AG04450 (cell line): ENCODE results near the gene SENP7. TPM values are rescaled to one million over a fixed set of nuclear protein-coding genes. Genes with fewer than 3 reads are reported as not detected.

Source experiments
- CTCF ChIA-PET: fragments of 300-600, 350-600 bp; formaldehyde crosslinking; extraction: SDS; loops from one replicate; lab custom pipeline; 2022; ENCODE audit warnings: antibody characterized with exemption, inconsistent platforms; lab: Charles Lee
- POLR2A ChIA-PET: fragments of 350-600 bp; formaldehyde crosslinking; extraction: SDS; loops from one replicate; lab custom pipeline; 2021; ENCODE audit warnings: antibody characterized with exemption, inconsistent platforms; lab: Yijun Ruan, JAX
- DNase-seq: peaks from one replicate; pipeline ENCODE4 v3.0.0-alpha.2; 2011; ENCODE audit warnings: low read depth, low spot score
- H3K27ac ChIP-seq: one replicate; pipeline ENCODE4 v1.5.1; 2012; ENCODE audit warnings: low read depth, low read length, control low read depth
- H3K27me3 ChIP-seq: one replicate; pipeline ENCODE4 v1.6.0; 2012; ENCODE audit warnings: low read length; ENCODE audit not compliant: control insufficient read depth, insufficient read depth
- H3K4me3 ChIP-seq: 2 replicates; pipeline ENCODE4 v1.5.1; 2011; ENCODE audit warnings: mild to moderate bottlenecking, low read depth, low read length, control low read depth
- H3K9me3 ChIP-seq: 2 replicates; pipeline ENCODE4 v1.5.1; 2012; ENCODE audit warnings: low read length; ENCODE audit not compliant: control insufficient read depth, insufficient read depth
- CTCF ChIP-seq: IDR thresholded peaks from 2 replicates; pipeline ENCODE4 v1.5.1; 2011; ENCODE audit warnings: low read depth, low read length, control low read depth, inconsistent platforms
- polyA plus RNA-seq: library from polyadenylated mRNA; depleted of rRNA; stranded (reverse); fragments of >200 nt; gene quantifications from 2 replicates; pipeline ENCODE4 v1.2.3, GENCODE V29; 2011

SENP7 gene
- polyA plus RNA-seq, 1 experiment, result 16.1 TPM

DNA sequence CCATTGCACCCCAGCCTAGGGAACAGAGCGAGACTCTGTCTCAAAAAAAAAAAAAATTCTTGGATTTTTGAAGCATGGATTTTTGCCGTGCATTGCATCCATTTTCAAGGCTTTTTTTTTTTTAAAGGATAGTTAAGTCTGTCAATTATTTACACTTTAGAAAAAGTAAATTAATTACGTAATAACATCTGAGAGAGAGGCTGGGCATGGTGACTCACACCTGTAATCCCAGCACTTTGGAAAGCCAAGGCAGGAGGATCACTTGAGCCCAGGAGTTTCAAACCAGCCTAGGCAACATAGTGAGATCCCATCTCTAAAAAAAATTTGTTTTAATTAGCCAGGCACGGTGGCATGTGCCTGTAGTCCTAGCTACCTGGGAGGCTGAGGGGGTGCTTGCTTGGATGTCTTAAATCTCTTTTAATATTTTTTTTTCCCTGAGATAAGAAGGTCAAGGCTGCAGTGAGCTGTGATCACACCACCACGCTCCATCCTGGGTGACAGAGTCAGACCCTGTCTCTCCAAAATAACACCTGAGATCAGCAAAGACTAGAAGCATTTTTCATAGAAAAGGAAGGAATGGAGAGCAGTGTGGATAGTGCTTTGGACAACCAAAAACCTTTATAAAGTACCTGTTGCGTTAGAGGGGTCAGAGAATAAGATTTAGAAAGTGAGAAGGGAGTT, 6.8 kb upstream of the SENP7 start:
- no peak for TF ChIP-seq CTCF
- Histone ChIP-seq H3K27me3 (peaks cover 8% of the 10 kb centered on the region), H3K4me3 (no peak overlapping the region), H3K9me3 (no peaks in the 10 kb centered on the region), H3K27ac (no peak overlapping the region)
- ChIA-PET CTCF (no interaction called here), POLR2A (interaction anchor here (1.4 kb wide), 1 partner anchor 54 kb away, joined by 4 read pairs; the partner anchor contains the start of gene PCNP)
- no peak for DNase-seq

DNA sequence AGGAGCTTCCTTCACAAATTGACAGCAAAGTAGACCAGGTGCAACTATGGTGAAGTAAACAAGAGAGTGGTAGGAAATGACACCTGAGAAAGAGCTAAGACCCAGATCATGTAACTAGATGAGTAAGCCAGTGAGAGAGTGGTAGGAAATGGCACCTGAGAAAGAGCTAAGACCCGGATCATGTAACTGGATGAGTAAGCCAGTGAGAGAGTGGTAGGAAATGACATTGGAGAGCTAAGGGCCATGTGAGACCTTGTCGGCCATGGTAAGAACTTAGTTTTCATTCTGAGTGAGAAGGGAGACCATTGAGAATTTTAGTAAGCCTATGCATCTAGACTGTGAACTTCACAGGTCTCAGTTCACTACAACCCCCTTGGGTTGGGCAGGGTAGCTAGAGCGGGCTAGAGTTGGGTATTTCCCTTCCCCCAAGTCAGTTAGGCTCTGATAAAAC, 5.4 kb upstream of the SENP7 start:
- ChIA-PET CTCF (no interaction called here), POLR2A (no interaction called here)
- no peak for TF ChIP-seq CTCF
- H3K27me3 ChIP-seq, result peaks cover 8% of the 10 kb centered on the region
- no peak overlapping the region for H3K4me3 ChIP-seq
- DNase-seq, result no peak
- H3K27ac ChIP-seq, result no peak overlapping the region
- no peaks in the 10 kb centered on the region for H3K9me3 ChIP-seq

DNA sequence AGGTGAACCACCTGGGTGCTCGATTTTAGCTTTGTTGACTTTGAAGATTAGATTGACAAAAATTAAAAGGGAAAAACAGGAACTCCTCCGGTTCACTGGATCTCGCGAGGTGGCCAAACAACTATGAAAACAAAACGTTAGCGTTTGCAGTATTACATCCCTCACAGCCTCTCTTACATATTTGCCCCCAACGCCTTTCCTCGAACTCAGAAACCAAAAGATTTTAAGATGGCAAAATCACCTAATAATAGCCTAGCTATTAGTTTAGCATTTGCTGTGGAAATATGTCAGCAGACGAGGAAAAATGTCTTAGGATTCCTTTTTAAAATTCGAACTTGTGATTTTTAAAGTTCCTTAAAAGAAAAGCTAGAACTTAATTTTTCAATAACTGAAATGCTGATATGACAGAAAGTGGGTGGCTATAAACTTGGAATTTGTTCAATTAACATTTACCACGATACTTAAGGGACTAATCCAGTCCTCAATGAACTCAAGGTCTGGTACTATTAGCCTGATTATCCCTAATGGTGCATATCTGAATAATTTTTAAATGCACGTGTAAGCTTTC, 491 bp upstream of the SENP7 start:
- CTCF ChIA-PET, result no interaction called here
- Histone ChIP-seq H3K9me3 (no peaks in the 10 kb centered on the region), H3K27me3 (peaks cover under 1% of the 10 kb centered on the region), H3K4me3 (peak overlapping the region; percentile 85), H3K27ac (peak overlapping the region; percentile 90)
- TF ChIP-seq CTCF, result no peak
- POLR2A ChIA-PET, result interaction anchor here (0.9 kb wide), 1 partner anchor 60 kb away, joined by 3 read pairs; the partner anchor contains the start of gene PCNP
- DNase-seq, result peak; percentile 10

DNA sequence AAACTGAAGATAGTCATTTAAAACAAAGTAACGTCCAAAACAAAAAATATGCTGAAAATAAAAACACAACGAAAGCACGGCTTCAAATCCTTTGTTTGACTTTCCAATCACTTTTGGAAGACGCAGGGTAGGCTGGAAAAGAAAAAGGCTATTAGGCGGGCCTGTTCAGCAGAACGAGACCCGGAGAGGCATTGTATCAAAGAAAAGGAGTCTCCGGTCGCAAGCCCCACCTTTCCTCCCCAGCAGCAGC, 691 bp downstream of the SENP7 start:
- no peak for DNase-seq
- Histone ChIP-seq H3K27ac (peak overlapping the region; percentile 90), H3K9me3 (no peaks in the 10 kb centered on the region), H3K4me3 (peak overlapping the region; percentile 85), H3K27me3 (no peaks in the 10 kb centered on the region)
- ChIA-PET CTCF (no interaction called here), POLR2A (interaction anchor here (0.8 to 0.9 kb wide), 2 partner anchors 8 to 62 kb away, joined by 3 to 8 read pairs; partner anchors contain the start of gene PCNP)
- no peak for TF ChIP-seq CTCF

DNA sequence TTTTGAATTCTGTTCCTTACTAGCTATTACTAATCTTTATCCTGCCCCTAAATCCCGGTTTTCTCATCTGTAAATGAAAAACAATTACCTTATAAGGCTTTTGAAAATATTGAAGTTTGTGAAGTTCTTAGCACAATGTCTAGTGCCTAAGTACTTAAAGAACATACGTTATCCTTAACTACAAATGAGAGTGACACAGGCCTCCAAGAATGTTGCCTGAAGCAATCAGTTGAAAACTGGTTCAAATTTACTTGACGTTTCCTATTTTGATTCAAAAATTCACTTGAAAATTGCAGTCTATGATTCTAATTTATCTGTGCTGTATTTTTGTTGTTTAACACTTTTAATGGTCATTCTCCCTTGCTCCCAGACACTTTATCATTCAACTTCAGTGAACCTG, 3.2 kb downstream of the SENP7 start:
- Histone ChIP-seq H3K27me3 (no peaks in the 10 kb centered on the region), H3K27ac (no peak overlapping the region), H3K9me3 (no peaks in the 10 kb centered on the region), H3K4me3 (no peak overlapping the region)
- CTCF ChIA-PET, result no interaction called here
- DNase-seq, result no peak
- no peak for TF ChIP-seq CTCF
- POLR2A ChIA-PET, result no interaction called here
